HEK293 (cell line): ENCODE results near the gene NT5C1B.

Experiments used
- CTCF ChIA-PET: fragments of 350-600 bp; formaldehyde crosslinking; extraction: SDS; loops from one replicate; lab custom pipeline; 2021; ENCODE audit warnings: antibody characterized with exemption; lab: Yijun Ruan, JAX
- POLR2A ChIA-PET: fragments of 300-600 bp; formaldehyde crosslinking; extraction: SDS; loops from one replicate; lab custom pipeline; 2020; ENCODE audit warnings: antibody characterized with exemption, inconsistent platforms; lab: Yijun Ruan, JAX
- H3K27ac ChIP-seq: fragments of 200-500 bp; sonication (Bioruptor generic); 2 replicates; pipeline ENCODE4 v1.5.1; 2014; ENCODE audit warnings: low read depth, low read length, control low read depth, inconsistent platforms; ENCODE audit errors: extremely low read depth
- H3K36me3 ChIP-seq, 2 experiments: fragments of 200-500 bp in 1 of 2; sonication (Bioruptor generic) in 1 of 2; 1 replicate in 1 of 2; 2 replicates in 1 of 2; pipeline ENCODE4 v1.5.1; 2014 to 2017; ENCODE audit warnings: inconsistent platforms in 2 of 2, low read length in 2 of 2; ENCODE audit not compliant: control insufficient read depth in 2 of 2, insufficient read depth in 1 of 2
- H3K4me1 ChIP-seq: fragments of 200-500 bp; sonication (Bioruptor generic); 2 replicates; pipeline ENCODE4 v1.5.1; 2014; ENCODE audit warnings: mild to moderate bottlenecking, low read length, inconsistent platforms; ENCODE audit not compliant: control insufficient read depth, insufficient read depth
- H3K4me3 ChIP-seq: 2 replicates; pipeline ENCODE4 v1.5.1; 2011; ENCODE audit warnings: low read depth, mild to moderate bottlenecking, control low read depth, low read length, moderate library complexity
- H3K9me3 ChIP-seq: fragments of 200-500 bp; sonication (Bioruptor generic); 2 replicates; pipeline ENCODE4 v1.5.1; 2014; ENCODE audit warnings: low read depth, low read length, inconsistent platforms; ENCODE audit not compliant: control insufficient read depth, insufficient read depth
- BCL6B ChIP-seq: fragments of 450-650 bp; formaldehyde crosslinking; IDR thresholded peaks from 2 replicates; pipeline ENCODE4 v1.5.1; 2017; ENCODE audit warnings: missing biosample characterization, missing genetic modification characterization
- GLIS1 ChIP-seq: fragments of 450-650 bp; formaldehyde crosslinking; IDR thresholded peaks from 2 replicates; pipeline ENCODE4 v1.5.1; 2016; ENCODE audit warnings: missing biosample characterization, missing genetic modification characterization
- OVOL3 ChIP-seq: fragments of 450-650 bp; formaldehyde crosslinking; IDR thresholded peaks from 2 replicates; pipeline ENCODE4 v1.5.1; 2016; ENCODE audit warnings: missing biosample characterization, missing genetic modification characterization
- REPIN1 ChIP-seq: fragments of 450-650 bp; formaldehyde crosslinking; IDR thresholded peaks from 2 replicates; pipeline ENCODE4 v1.5.1; 2017; ENCODE audit warnings: missing biosample characterization, missing genetic modification characterization, low read depth
- SALL2 ChIP-seq: fragments of 450-650 bp; formaldehyde crosslinking; IDR thresholded peaks from 2 replicates; pipeline ENCODE4 v1.5.0; 2017; ENCODE audit warnings: missing biosample characterization, mild to moderate bottlenecking, missing genetic modification characterization, borderline replicate concordance
- SCRT1 ChIP-seq: fragments of 450-650 bp; formaldehyde crosslinking; IDR thresholded peaks from 2 replicates; pipeline ENCODE4 v1.5.1; 2016; ENCODE audit warnings: missing biosample characterization, missing genetic modification characterization, borderline replicate concordance
- SP7 ChIP-seq: fragments of 450-650 bp; formaldehyde crosslinking; IDR thresholded peaks from 2 replicates; pipeline ENCODE4 v1.5.1; 2016; ENCODE audit warnings: missing biosample characterization, missing genetic modification characterization
- TRIM28 ChIP-seq: IDR thresholded peaks from 2 replicates; pipeline ENCODE4 v1.6.1; 2011; ENCODE audit warnings: low read length, control low read depth, borderline replicate concordance
- TSHZ1 ChIP-seq: fragments of 450-650 bp; formaldehyde crosslinking; IDR thresholded peaks from 2 replicates; pipeline ENCODE4 v1.5.1; 2016; ENCODE audit warnings: missing biosample characterization, missing genetic modification characterization, borderline replicate concordance
- ZBTB26 ChIP-seq: fragments of 450-650 bp; formaldehyde crosslinking; optimal IDR thresholded peaks from 2 replicates; pipeline ENCODE3; 2016; ENCODE audit warnings: missing biosample characterization, mild to moderate bottlenecking, missing genetic modification characterization
- ZNF114 ChIP-seq: fragments of 450-650 bp; formaldehyde crosslinking; IDR thresholded peaks from 2 replicates; pipeline ENCODE4 v1.5.0; 2017; ENCODE audit warnings: missing biosample characterization, missing genetic modification characterization
- ZNF157 ChIP-seq: fragments of 450-650 bp; formaldehyde crosslinking; IDR thresholded peaks from 2 replicates; pipeline ENCODE4 v1.5.1; 2016; ENCODE audit warnings: missing biosample characterization, missing genetic modification characterization
- ZNF16 ChIP-seq: fragments of 450-650 bp; formaldehyde crosslinking; IDR thresholded peaks from 2 replicates; pipeline ENCODE4 v1.5.1; 2016; ENCODE audit warnings: low read depth, missing biosample characterization, missing genetic modification characterization
- ZNF174 ChIP-seq: fragments of 450-650 bp; formaldehyde crosslinking; IDR thresholded peaks from 2 replicates; pipeline ENCODE4 v1.5.0; 2017; ENCODE audit warnings: missing biosample characterization, mild to moderate bottlenecking, missing genetic modification characterization
- ZNF175 ChIP-seq: fragments of 450-650 bp; formaldehyde crosslinking; IDR thresholded peaks from 2 replicates; pipeline ENCODE4 v1.5.1; 2016; ENCODE audit warnings: missing biosample characterization, missing genetic modification characterization
- ZNF274 ChIP-seq, 2 experiments: fragments of 200-500 bp in 1 of 2; fragments of 450-650 bp in 1 of 2; sonication (Bioruptor generic) in 1 of 2; formaldehyde crosslinking in 1 of 2; IDR thresholded peaks; 2 replicates each; pipeline versions ENCODE4 v1.5.1 to v1.6.1; 2014 to 2016; ENCODE audit warnings: borderline replicate concordance in 1 of 2, inconsistent platforms in 1 of 2, low read length in 1 of 2, missing biosample characterization in 1 of 2, missing genetic modification characterization in 1 of 2
- ZNF350 ChIP-seq: fragments of 450-650 bp; formaldehyde crosslinking; IDR thresholded peaks from 2 replicates; pipeline ENCODE4 v1.5.0; 2017; ENCODE audit warnings: missing biosample characterization, mild to moderate bottlenecking, missing genetic modification characterization
- ZNF433 ChIP-seq: fragments of 450-650 bp; formaldehyde crosslinking; IDR thresholded peaks from 2 replicates; pipeline ENCODE4 v1.5.1; 2016; ENCODE audit warnings: missing biosample characterization, missing genetic modification characterization, low read depth
- ZNF449 ChIP-seq: fragments of 450-650 bp; formaldehyde crosslinking; IDR thresholded peaks from 2 replicates; pipeline ENCODE4 v1.5.1; 2017; ENCODE audit warnings: missing biosample characterization, mild to moderate bottlenecking, missing genetic modification characterization, moderate library complexity
- ZNF548 ChIP-seq: fragments of 450-650 bp; formaldehyde crosslinking; IDR thresholded peaks from 2 replicates; pipeline ENCODE4 v1.5.1; 2016; ENCODE audit warnings: missing biosample characterization, missing genetic modification characterization
- ZNF596 ChIP-seq: fragments of 450-650 bp; IDR thresholded peaks from 2 replicates; pipeline ENCODE4 v1.5.0; 2018; ENCODE audit warnings: missing biosample characterization, mild to moderate bottlenecking, missing genetic modification characterization, moderate library complexity
- ZNF600 ChIP-seq: fragments of 450-650 bp; formaldehyde crosslinking; IDR thresholded peaks from 2 replicates; pipeline ENCODE4 v1.5.1; 2016; ENCODE audit warnings: missing biosample characterization, missing genetic modification characterization
- ZNF626 ChIP-seq: fragments of 450-650 bp; sonication (Bioruptor Pico); formaldehyde crosslinking; IDR thresholded peaks from 2 replicates; pipeline ENCODE4 v1.5.1; 2018; ENCODE audit warnings: missing biosample characterization, missing genetic modification characterization, inconsistent platforms
- ZNF654 ChIP-seq: fragments of 450-650 bp; formaldehyde crosslinking; IDR thresholded peaks from 2 replicates; pipeline ENCODE4 v1.5.1; 2016; ENCODE audit warnings: low read depth, missing biosample characterization, missing genetic modification characterization
- ZNF670 ChIP-seq: fragments of 450-650 bp; formaldehyde crosslinking; IDR thresholded peaks from 2 replicates; pipeline ENCODE4 v1.5.1; 2016; ENCODE audit warnings: missing biosample characterization, missing genetic modification characterization, low read depth
- ZNF747 ChIP-seq: fragments of 450-650 bp; formaldehyde crosslinking; IDR thresholded peaks from 2 replicates; pipeline ENCODE4 v1.5.1; 2016; ENCODE audit warnings: missing biosample characterization, missing genetic modification characterization
- ZNF76 ChIP-seq: fragments of 450-650 bp; formaldehyde crosslinking; IDR thresholded peaks from 2 replicates; pipeline ENCODE4; 2016; ENCODE audit warnings: low read depth, missing biosample characterization, missing genetic modification characterization, borderline replicate concordance
- ZNF777 ChIP-seq: fragments of 450-650 bp; formaldehyde crosslinking; IDR thresholded peaks from 2 replicates; pipeline ENCODE4 v1.5.1; 2017; ENCODE audit warnings: missing biosample characterization, missing genetic modification characterization, borderline replicate concordance

The NT5C1B gene

GRCh38 chr2:18604531-18604885, 15.1 kb upstream of the NT5C1B start (continued):
- TF ChIP-seq ZNF596 (tag by site-specific recombination) (no peak), SCRT1 (tag by site-specific recombination) (no peak), ZNF747 (no peak), ZNF548 (tag by site-specific recombination) (no peak), TRIM28 (no peak), OVOL3 (tag by site-specific recombination) (no peak), ZNF626 (tag by site-specific recombination) (no peak), ZNF600 (tag by site-specific recombination) (no peak), ZNF670 (tag by site-specific recombination) (no peak)
- TF ChIP-seq, all 188 proteins: peak for 0

- Histone ChIP-seq H3K9me3 (no peaks in the 10 kb centered on the region), H3K4me1 (no peaks in the 10 kb centered on the region; the same call in 1 of the 2 replicates)
- CTCF ChIA-PET = no interaction called here
- TF ChIP-seq SP7 (tag by site-specific recombination) (no peak), REPIN1 (tag by site-specific recombination) (no peak), ZNF654 (tag by site-specific recombination) (no peak), TSHZ1 (tag by site-specific recombination) (no peak), ZNF274 (IDR thresholded peaks at IDR 0.05; ENCODE audit: low read length) (no peak), ZNF274 (tag by site-specific recombination; IDR thresholded peaks at IDR 0.05; ENCODE audit: borderline replicate concordance) (no peak), SALL2 (no peak), ZNF350 (tag by site-specific recombination) (no peak), ZNF777 (no peak)
- TF ChIP-seq, all 188 proteins: peak for 0
- POLR2A ChIA-PET = no interaction called here
- H3K4me3 ChIP-seq = no peak overlapping the region
- H3K36me3 ChIP-seq = no peaks in the 10 kb centered on the region
- H3K27ac ChIP-seq = no peak overlapping the region
Measured at GRCh38 chr2:18603854-18604530, 14.6 kb upstream of the NT5C1B start.

GRCh38 chr2:18602298-18602697, 12.9 kb upstream of the NT5C1B start:
- no peaks in the 10 kb centered on the region for H3K9me3 ChIP-seq
- no peak overlapping the region for H3K4me3 ChIP-seq
- POLR2A ChIA-PET = no interaction called here
- CTCF ChIA-PET = interaction anchor here (0.6 to 0.7 kb wide), 2 partner anchors 35 to 112 kb away, joined by 3 read pairs; no protein-coding TSS in a partner anchor
- H3K36me3 ChIP-seq = no peaks in the 10 kb centered on the region
- H3K4me1 ChIP-seq = no peaks in the 10 kb centered on the region; the same call in 1 of the 2 replicates
- no peak overlapping the region for H3K27ac ChIP-seq
- TF ChIP-seq BCL6B (tag by site-specific recombination) (no peak), ZBTB26 (tag by site-specific recombination) (no peak), ZNF449 (tag by site-specific recombination) (no peak), ZNF76 (tag by site-specific recombination) (no peak), ZNF174 (tag by site-specific recombination) (no peak), ZNF157 (no peak), ZNF433 (tag by site-specific recombination) (no peak), ZNF16 (no peak), ZNF175 (tag by site-specific recombination) (no peak), GLIS1 (no peak), ZNF114 (no peak)
